Measurements from ENCODE around the gene SDCCAG8.
A peak's percentile ranks its signal among the peaks of the same experiment; 100 is the strongest.

SDCCAG8 gene

GRCh38 chr1:243315893-243316292 lies 60.1 kb downstream of the SDCCAG8 start:
- H3K36me3 Mint-ChIP-seq (ENCODE audit: low read depth): peaks cover 40% of the 10 kb centered on the region
- H3K27ac Mint-ChIP-seq: no peak overlapping the region
- no peaks in the 10 kb centered on the region for H3K9me3 Mint-ChIP-seq
- DNase-seq: no peak
- H3K4me3 Mint-ChIP-seq: no peak overlapping the region
- no peaks in the 10 kb centered on the region for H3K27me3 Mint-ChIP-seq (ENCODE audit: low read depth, poor library complexity)
- TF ChIP-seq, protein P1, sequence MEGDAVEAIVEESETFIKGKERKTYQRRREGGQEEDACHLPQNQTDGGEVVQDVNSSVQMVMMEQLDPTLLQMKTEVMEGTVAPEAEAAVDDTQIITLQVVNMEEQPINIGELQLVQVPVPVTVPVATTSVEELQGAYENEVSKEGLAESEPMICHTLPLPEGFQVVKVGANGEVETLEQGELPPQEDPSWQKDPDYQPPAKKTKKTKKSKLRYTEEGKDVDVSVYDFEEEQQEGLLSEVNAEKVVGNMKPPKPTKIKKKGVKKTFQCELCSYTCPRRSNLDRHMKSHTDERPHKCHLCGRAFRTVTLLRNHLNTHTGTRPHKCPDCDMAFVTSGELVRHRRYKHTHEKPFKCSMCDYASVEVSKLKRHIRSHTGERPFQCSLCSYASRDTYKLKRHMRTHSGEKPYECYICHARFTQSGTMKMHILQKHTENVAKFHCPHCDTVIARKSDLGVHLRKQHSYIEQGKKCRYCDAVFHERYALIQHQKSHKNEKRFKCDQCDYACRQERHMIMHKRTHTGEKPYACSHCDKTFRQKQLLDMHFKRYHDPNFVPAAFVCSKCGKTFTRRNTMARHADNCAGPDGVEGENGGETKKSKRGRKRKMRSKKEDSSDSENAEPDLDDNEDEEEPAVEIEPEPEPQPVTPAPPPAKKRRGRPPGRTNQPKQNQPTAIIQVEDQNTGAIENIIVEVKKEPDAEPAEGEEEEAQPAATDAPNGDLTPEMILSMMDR (IDR thresholded peaks at IDR 0.05): no peak
- peaks cover 9% of the 10 kb centered on the region for H3K4me1 Mint-ChIP-seq

DNA sequence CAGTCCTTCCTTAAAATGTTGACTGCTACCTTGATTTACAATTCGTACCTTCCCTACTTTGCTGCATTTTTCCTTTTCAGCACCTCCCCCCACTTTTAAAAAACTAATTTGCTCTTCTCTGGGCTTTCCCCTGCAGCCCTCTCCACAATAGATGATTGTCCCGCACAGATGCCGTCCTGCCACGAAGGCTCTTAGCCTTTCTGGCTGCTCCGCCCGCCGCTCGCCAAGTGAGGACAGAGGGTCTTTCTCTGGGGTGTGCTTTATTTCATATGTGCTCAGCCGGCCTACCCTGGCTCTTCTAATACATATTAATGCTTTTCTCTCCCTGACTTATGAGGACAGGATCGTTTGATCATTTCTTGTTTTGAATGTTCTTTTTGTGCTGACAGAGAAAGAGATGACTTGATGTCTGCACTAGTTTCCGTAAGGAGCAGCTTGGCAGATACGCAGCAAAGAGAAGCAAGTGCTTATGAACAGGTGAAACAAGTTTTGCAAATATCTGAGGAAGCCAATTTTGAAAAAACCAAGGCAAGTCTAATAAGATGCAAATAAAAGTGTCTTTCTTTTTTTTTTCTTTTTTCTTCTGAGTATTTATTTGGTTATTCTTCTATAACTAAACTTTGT lies 60.6 kb downstream of the SDCCAG8 start:
- DNase-seq: no peak
- peaks cover 40% of the 10 kb centered on the region for H3K36me3 Mint-ChIP-seq (ENCODE audit: low read depth)
- no peak overlapping the region for H3K4me3 Mint-ChIP-seq
- no peaks in the 10 kb centered on the region for H3K27me3 Mint-ChIP-seq (ENCODE audit: low read depth, poor library complexity)
- H3K27ac Mint-ChIP-seq: no peak overlapping the region
- H3K9me3 Mint-ChIP-seq: no peaks in the 10 kb centered on the region
- peaks cover 9% of the 10 kb centered on the region for H3K4me1 Mint-ChIP-seq
- TF ChIP-seq, protein P1 (IDR thresholded peaks at IDR 0.05): no peak

DNA sequence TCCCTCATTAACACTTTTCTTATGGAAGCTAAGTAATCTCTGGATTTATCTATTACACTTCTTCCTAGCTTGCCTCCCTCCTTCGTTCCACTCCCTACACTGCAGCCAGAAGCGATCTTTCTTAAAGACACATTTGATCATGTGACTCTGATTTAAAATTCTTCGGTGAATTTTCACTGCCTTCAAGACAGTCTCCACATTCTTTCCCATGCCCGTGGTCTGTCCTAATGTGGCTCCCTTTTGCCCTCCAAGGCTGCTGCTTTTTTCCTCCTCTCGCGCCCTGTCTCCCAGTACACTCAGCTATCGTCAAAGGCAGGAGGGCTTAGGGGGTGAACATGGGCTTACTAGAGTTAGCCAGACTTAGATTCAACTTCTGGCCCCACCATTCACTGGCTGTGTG lies 64.4 kb downstream of the SDCCAG8 start:
- DNase-seq: no peak
- H3K4me3 Mint-ChIP-seq: no peak overlapping the region
- TF ChIP-seq, protein P1 (IDR thresholded peaks at IDR 0.05): no peak
- H3K4me1 Mint-ChIP-seq: peaks cover 23% of the 10 kb centered on the region
- H3K36me3 Mint-ChIP-seq (ENCODE audit: low read depth): peaks cover 37% of the 10 kb centered on the region
- H3K27ac Mint-ChIP-seq: peak overlapping the region; percentile 22
- H3K9me3 Mint-ChIP-seq: no peaks in the 10 kb centered on the region
- H3K27me3 Mint-ChIP-seq (ENCODE audit: low read depth, poor library complexity): no peaks in the 10 kb centered on the region

- TF ChIP-seq, protein P1 (IDR thresholded peaks at IDR 0.05): no peak
Measured at GRCh38 chr1:243322326-243322725, 66.5 kb downstream of the SDCCAG8 start.

DNA sequence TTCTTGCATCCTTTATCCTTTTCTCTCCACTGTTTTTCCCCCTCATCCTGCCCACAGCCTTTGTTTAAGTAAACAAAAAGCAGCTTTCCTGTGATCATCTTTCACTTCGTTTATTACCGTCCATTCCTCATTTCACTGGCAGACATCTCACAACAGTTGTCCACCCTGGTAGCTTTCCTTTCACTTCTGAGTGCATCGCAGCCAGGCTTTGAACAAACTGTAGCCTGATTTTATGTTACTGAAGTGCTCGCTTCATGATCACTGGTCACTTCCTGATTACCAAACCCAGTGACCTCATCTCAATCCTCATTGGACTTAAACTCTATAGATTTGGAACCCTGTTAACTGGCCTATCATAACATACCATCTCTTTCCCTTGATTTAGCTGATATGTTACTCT lies 67.7 kb downstream of the SDCCAG8 start:
- DNase-seq: no peak
- no peaks in the 10 kb centered on the region for H3K27me3 Mint-ChIP-seq (ENCODE audit: low read depth, poor library complexity)
- H3K9me3 Mint-ChIP-seq: no peaks in the 10 kb centered on the region
- H3K4me3 Mint-ChIP-seq: no peak overlapping the region
- peak overlapping the region; percentile 7 for H3K27ac Mint-ChIP-seq
- H3K4me1 Mint-ChIP-seq: peaks cover 13% of the 10 kb centered on the region
- TF ChIP-seq, protein P1 (IDR thresholded peaks at IDR 0.05): no peak
- peaks cover 18% of the 10 kb centered on the region for H3K36me3 Mint-ChIP-seq (ENCODE audit: low read depth)

More at GRCh38 chr1:243322326-243322725, 66.5 kb downstream of the SDCCAG8 start:
- Mint-ChIP-seq H3K4me1 (peaks cover 13% of the 10 kb centered on the region), H3K4me3 (no peak overlapping the region), H3K27me3 (ENCODE audit: low read depth, poor library complexity) (no peaks in the 10 kb centered on the region), H3K9me3 (no peaks in the 10 kb centered on the region), H3K36me3 (ENCODE audit: low read depth) (peaks cover 29% of the 10 kb centered on the region), H3K27ac (no peak overlapping the region)
- no peak for DNase-seq

GRCh38 chr1:243325305-243325890 lies 69.6 kb downstream of the SDCCAG8 start:
- no peaks in the 10 kb centered on the region for H3K27me3 Mint-ChIP-seq (ENCODE audit: low read depth, poor library complexity)
- DNase-seq: peak; percentile 20
- TF ChIP-seq, protein P1 (IDR thresholded peaks at IDR 0.05): peak; percentile 77
- peaks cover 13% of the 10 kb centered on the region for H3K4me1 Mint-ChIP-seq
- H3K4me3 Mint-ChIP-seq: no peak overlapping the region
- no peak overlapping the region for H3K27ac Mint-ChIP-seq
- H3K36me3 Mint-ChIP-seq (ENCODE audit: low read depth): peaks cover 6% of the 10 kb centered on the region
- H3K9me3 Mint-ChIP-seq: no peaks in the 10 kb centered on the region
